ENCODE measurements around the gene EXOC3L2. TPM values are rescaled to one million over a fixed set of nuclear protein-coding genes. Genes with fewer than 3 reads are reported as not detected.

The EXOC3L2 gene
- total RNA-seq, 5 donors from 2014 or later (not counting 1 experiment from before 2014, with no cell fraction given): not detected

DNA sequence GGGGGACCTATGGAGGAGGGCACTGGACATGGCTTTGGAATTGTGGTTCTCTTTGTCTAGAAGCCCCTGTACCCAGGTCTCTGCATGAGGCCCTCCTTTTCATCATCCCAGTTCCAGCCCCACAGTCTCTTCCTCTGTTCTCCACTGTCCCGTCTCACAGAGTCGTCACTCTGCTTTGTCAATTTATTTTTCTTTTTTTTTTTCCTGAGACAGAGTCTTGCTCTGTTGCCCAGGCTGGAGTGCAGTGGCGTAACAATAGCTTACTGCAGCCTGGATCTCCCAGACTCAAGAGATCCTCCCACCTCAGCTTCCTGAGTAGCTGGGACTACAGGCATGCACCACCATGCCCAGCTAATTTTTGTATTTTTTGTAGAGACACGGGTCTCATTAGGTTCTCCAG, 619 bp upstream of the EXOC3L2 start:
- Histone ChIP-seq H3K9me3 (no peaks in the 10 kb centered on the region), H3K27me3 (replicated peaks in 1 of 2; ENCODE audit: control insufficient read depth in 2 of 2, extremely low read depth in 1 of 2, insufficient read depth in 2 of 2, low read length in 1 of 2) (peaks cover 0 to 32% of the 10 kb centered on the region in 2 experiments), H3K4me3 (ENCODE audit: control insufficient read depth in 1 of 2, extremely low read depth in 1 of 2, low read length in 1 of 2) (no peak overlapping the region), H3K36me3 (ENCODE audit: control insufficient read depth in 2 of 2, extremely low read depth in 1 of 2, insufficient read depth in 1 of 2, low read length in 1 of 2) (no peaks in the 10 kb centered on the region), H3K27ac (ENCODE audit: low read length) (no peak overlapping the region), H3K4me1 (ENCODE audit: control insufficient read depth in 1 of 2, extremely low read depth in 1 of 2, insufficient read depth in 2 of 2, low read length in 2 of 2) (peaks cover 3 to 17% of the 10 kb centered on the region in 2 experiments)
- H3K4me3 Mint-ChIP-seq: no peak overlapping the region
- WGBS (ENCODE audit: insufficient coverage): 85% methylated on average over 4 of the region's 4 CpGs
- ATAC-seq (replicated peaks in 1 of 4) (no peak), DNase-seq (no peak)
- H3K27ac Mint-ChIP-seq: no peak overlapping the region
- peaks cover 16 to 18% of the 10 kb centered on the region in 2 donors for H3K27me3 Mint-ChIP-seq
- ChIA-PET POLR2A (interaction anchor here in 1 of 2 donors (0.6 kb wide), 1 partner anchor 17 kb away, joined by 6 read pairs; no protein-coding TSS in a partner anchor), CTCF (interaction anchor here in 1 of 2 donors (0.6 kb wide), 1 partner anchor 482 kb away, joined by 7 read pairs; no protein-coding TSS in a partner anchor)
- no peaks in the 10 kb centered on the region for H3K36me3 Mint-ChIP-seq
- peaks cover 5 to 9% (median 8%) of the 10 kb centered on the region in 3 donors for H3K4me1 Mint-ChIP-seq
- H3K9me3 Mint-ChIP-seq: no peaks in the 10 kb centered on the region

DNA sequence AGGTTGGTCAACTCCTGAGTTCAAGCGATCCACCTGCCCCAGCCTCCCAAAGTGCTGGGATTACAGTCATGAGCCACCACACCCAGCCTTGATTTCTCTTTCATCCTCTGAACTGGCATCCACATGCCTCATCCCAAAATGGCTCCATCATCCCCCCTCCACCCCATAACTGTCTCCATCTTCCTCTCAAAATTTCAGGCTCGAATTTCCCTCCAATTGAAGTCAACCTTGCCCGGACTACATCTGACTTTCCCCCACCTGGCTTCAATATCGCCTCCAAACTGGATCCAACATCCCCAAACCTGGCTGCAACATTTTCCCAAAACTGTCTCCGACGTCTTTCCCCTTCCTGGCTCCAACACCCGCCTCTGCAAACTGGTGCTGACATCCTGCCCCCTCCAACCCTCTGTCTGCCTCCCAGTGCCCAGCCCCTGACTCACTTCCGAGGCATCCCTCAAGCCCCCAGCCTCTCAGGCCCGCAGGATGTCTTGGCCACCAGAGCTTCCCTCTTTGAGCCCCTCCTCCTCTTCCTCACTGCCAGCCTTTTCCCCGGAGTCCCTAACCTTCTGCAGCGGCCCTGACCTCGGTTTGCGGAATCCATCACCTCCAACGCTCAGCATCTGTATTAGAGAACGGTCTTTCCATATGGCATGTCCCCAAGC, 943 bp downstream of the EXOC3L2 start:
- CTCF ChIA-PET: interaction anchor here in 1 of 2 donors (0.6 kb wide), 1 partner anchor 97 kb away, joined by 3 read pairs; no protein-coding TSS in a partner anchor
- WGBS (ENCODE audit: insufficient coverage): 53% methylated on average over 13 of the region's 15 CpGs
- Mint-ChIP-seq H3K9me3 (no peaks in the 10 kb centered on the region), H3K27ac (no peak overlapping the region), H3K4me3 (no peak overlapping the region), H3K27me3 (peaks cover 16 to 20% of the 10 kb centered on the region in 2 donors), H3K4me1 (peaks cover 0 to 6% (median 5%) of the 10 kb centered on the region in 3 donors), H3K36me3 (no peaks in the 10 kb centered on the region)
- Histone ChIP-seq H3K9me3 (no peaks in the 10 kb centered on the region), H3K27ac (ENCODE audit: low read length) (no peak overlapping the region), H3K36me3 (ENCODE audit: control insufficient read depth in 2 of 2, extremely low read depth in 1 of 2, insufficient read depth in 1 of 2, low read length in 1 of 2) (no peaks in the 10 kb centered on the region), H3K4me3 (ENCODE audit: control insufficient read depth in 1 of 2, extremely low read depth in 1 of 2, low read length in 1 of 2) (no peak overlapping the region), H3K4me1 (ENCODE audit: control insufficient read depth in 1 of 2, extremely low read depth in 1 of 2, insufficient read depth in 2 of 2, low read length in 2 of 2) (peaks cover 0 to 9% of the 10 kb centered on the region in 2 experiments), H3K27me3 (replicated peaks in 1 of 2; ENCODE audit: control insufficient read depth in 2 of 2, extremely low read depth in 1 of 2, insufficient read depth in 2 of 2, low read length in 1 of 2) (peaks cover 0 to 33% of the 10 kb centered on the region in 2 experiments)
- no peak for DNase-seq
- no peak for ATAC-seq (replicated peaks in 1 of 4)
- POLR2A ChIA-PET: no interaction called here

DNA sequence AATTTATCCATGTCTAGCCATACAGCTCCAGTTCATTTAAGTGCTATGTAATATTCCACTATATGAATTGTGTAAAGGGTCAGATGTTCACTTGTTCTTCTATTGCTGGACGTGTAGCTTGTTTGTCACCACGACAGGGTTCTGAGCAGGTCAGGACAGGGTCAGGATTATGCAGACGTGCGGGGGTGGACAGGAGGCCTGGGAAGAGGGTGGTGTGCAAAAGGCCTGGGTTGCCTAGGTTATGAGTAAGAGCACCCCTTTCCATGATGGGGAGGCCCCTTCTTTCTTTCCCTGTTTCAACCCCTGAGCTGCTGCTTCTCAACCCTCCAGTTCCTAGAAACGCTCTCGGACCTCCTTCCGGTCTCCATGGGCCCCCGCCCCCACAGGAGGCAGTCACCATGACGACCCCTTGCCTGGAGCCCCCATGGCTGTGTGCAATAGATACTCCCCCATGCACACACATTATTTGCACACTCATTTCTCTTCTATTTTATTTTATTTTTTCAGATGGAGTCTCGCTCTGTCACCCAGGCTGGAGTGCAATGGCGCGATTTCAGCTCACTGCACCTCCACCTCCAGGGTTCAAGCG, 2.0 kb downstream of the EXOC3L2 start:
- CTCF ChIA-PET: no interaction called here

DNA sequence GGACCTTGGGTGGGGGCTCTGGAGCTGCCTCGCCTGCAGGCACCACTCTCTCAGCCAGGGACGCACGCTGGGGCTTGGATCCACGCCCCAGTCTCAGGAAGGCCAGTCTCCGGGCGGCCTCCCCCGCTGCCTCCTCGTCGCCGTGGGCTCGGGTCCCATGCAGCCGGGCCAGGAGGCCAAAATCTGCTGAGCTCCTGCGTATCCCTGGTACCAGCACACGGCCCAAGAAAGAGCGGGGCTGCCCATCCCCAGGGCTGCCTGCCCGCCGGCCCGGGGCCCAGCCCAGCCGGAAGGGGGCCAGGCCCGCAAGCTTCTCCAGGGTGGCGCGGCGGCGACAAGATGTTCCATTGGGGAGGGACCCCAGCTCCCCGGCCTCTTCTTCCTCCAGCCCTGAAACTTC, 6.7 kb downstream of the EXOC3L2 start:
- Histone ChIP-seq H3K4me3 (ENCODE audit: control insufficient read depth in 1 of 2, extremely low read depth in 1 of 2, low read length in 1 of 2) (no peak overlapping the region), H3K36me3 (ENCODE audit: control insufficient read depth in 2 of 2, extremely low read depth in 1 of 2, insufficient read depth in 1 of 2, low read length in 1 of 2) (no peaks in the 10 kb centered on the region), H3K4me1 (ENCODE audit: control insufficient read depth in 1 of 2, extremely low read depth in 1 of 2, insufficient read depth in 2 of 2, low read length in 2 of 2) (peaks cover 0 to 8% of the 10 kb centered on the region in 2 experiments), H3K27ac (ENCODE audit: low read length) (no peak overlapping the region), H3K9me3 (no peaks in the 10 kb centered on the region), H3K27me3 (replicated peaks in 1 of 2; ENCODE audit: control insufficient read depth in 2 of 2, extremely low read depth in 1 of 2, insufficient read depth in 2 of 2, low read length in 1 of 2) (peaks cover 3 to 26% of the 10 kb centered on the region in 2 experiments)
- DNase-seq: no peak
- Mint-ChIP-seq H3K27me3 (peaks cover 37 to 40% of the 10 kb centered on the region in 2 donors), H3K27ac (no peak overlapping the region), H3K36me3 (no peaks in the 10 kb centered on the region), H3K4me1 (peaks cover 4 to 9% (median 8%) of the 10 kb centered on the region in 3 donors), H3K4me3 (no peak overlapping the region), H3K9me3 (no peaks in the 10 kb centered on the region)
- CTCF ChIA-PET: no interaction called here
- WGBS (ENCODE audit: insufficient coverage): 92% methylated on average over 20 of the region's 25 CpGs
- POLR2A ChIA-PET: no interaction called here
- ATAC-seq (replicated peaks in 1 of 4): no peak

More for the DNA sequence above, 2.0 kb downstream of the EXOC3L2 start:
- H3K4me1 Mint-ChIP-seq: peaks cover 0 to 2% (median 1%) of the 10 kb centered on the region in 3 donors
- no peak overlapping the region for H3K27ac Mint-ChIP-seq
- H3K9me3 ChIP-seq: no peaks in the 10 kb centered on the region
- DNase-seq: no peak
- POLR2A ChIA-PET: no interaction called here
- H3K27me3 ChIP-seq (replicated peaks in 1 of 2; ENCODE audit: control insufficient read depth in 2 of 2, extremely low read depth in 1 of 2, insufficient read depth in 2 of 2, low read length in 1 of 2): peaks cover 0 to 32% of the 10 kb centered on the region in 2 experiments
- H3K36me3 Mint-ChIP-seq: no peaks in the 10 kb centered on the region
- H3K4me1 ChIP-seq (ENCODE audit: control insufficient read depth in 1 of 2, extremely low read depth in 1 of 2, insufficient read depth in 2 of 2, low read length in 2 of 2): peaks cover 0 to under 1% of the 10 kb centered on the region in 2 experiments
- no peaks in the 10 kb centered on the region for H3K36me3 ChIP-seq (ENCODE audit: control insufficient read depth in 2 of 2, extremely low read depth in 1 of 2, insufficient read depth in 1 of 2, low read length in 1 of 2)
- no peak for ATAC-seq (replicated peaks in 1 of 4)
- WGBS (ENCODE audit: insufficient coverage): 85% methylated on average over 7 of the region's 13 CpGs
- no peaks in the 10 kb centered on the region for H3K9me3 Mint-ChIP-seq
- H3K27me3 Mint-ChIP-seq: peaks cover 17 to 21% of the 10 kb centered on the region in 2 donors
- H3K27ac ChIP-seq (ENCODE audit: low read length): no peak overlapping the region
- no peak overlapping the region for H3K4me3 ChIP-seq (ENCODE audit: control insufficient read depth in 1 of 2, extremely low read depth in 1 of 2, low read length in 1 of 2)
- H3K4me3 Mint-ChIP-seq: no peak overlapping the region

DNA sequence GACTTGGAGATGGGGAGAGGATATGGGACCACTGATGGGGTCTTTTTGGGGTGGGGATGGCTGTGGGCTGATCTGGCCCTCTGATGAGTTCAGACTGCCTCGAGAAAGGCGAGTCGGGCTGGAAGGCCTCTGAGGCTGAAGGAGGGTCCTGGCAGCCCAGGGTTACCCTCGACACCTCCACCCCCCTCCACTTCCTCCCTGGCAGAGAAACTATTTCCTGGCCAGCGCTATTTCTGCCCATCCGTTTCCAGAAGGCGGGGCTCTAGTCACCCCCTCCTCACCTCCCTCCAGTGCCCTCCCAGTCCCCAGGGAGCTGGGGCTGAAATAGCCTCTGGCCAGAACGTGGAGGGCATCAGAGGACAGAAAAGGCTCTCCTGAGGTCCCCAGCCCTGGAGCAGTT, 9.7 kb downstream of the EXOC3L2 start:
- Mint-ChIP-seq H3K4me1 (peaks cover 4 to 9% (median 8%) of the 10 kb centered on the region in 3 donors), H3K27me3 (peaks cover 43 to 49% of the 10 kb centered on the region in 2 donors), H3K27ac (no peak overlapping the region), H3K36me3 (no peaks in the 10 kb centered on the region), H3K9me3 (no peaks in the 10 kb centered on the region), H3K4me3 (no peak overlapping the region)
- H3K27ac ChIP-seq (ENCODE audit: low read length): no peak overlapping the region
- no peak overlapping the region for H3K4me3 ChIP-seq (ENCODE audit: control insufficient read depth in 1 of 2, extremely low read depth in 1 of 2, low read length in 1 of 2)
- H3K36me3 ChIP-seq (ENCODE audit: control insufficient read depth in 2 of 2, extremely low read depth in 1 of 2, insufficient read depth in 1 of 2, low read length in 1 of 2): no peaks in the 10 kb centered on the region
- peaks cover 3 to 29% of the 10 kb centered on the region in 2 experiments for H3K27me3 ChIP-seq (replicated peaks in 1 of 2; ENCODE audit: control insufficient read depth in 2 of 2, extremely low read depth in 1 of 2, insufficient read depth in 2 of 2, low read length in 1 of 2)
- ATAC-seq (replicated peaks in 1 of 4): no peak
- peaks cover 0 to 8% of the 10 kb centered on the region in 2 experiments for H3K4me1 ChIP-seq (ENCODE audit: control insufficient read depth in 1 of 2, extremely low read depth in 1 of 2, insufficient read depth in 2 of 2, low read length in 2 of 2)
- WGBS (ENCODE audit: insufficient coverage): 5% methylated on average over 3 of the region's 8 CpGs
- POLR2A ChIA-PET: no interaction called here
- H3K9me3 ChIP-seq: no peaks in the 10 kb centered on the region
- CTCF ChIA-PET: no interaction called here
- no peak for DNase-seq

DNA sequence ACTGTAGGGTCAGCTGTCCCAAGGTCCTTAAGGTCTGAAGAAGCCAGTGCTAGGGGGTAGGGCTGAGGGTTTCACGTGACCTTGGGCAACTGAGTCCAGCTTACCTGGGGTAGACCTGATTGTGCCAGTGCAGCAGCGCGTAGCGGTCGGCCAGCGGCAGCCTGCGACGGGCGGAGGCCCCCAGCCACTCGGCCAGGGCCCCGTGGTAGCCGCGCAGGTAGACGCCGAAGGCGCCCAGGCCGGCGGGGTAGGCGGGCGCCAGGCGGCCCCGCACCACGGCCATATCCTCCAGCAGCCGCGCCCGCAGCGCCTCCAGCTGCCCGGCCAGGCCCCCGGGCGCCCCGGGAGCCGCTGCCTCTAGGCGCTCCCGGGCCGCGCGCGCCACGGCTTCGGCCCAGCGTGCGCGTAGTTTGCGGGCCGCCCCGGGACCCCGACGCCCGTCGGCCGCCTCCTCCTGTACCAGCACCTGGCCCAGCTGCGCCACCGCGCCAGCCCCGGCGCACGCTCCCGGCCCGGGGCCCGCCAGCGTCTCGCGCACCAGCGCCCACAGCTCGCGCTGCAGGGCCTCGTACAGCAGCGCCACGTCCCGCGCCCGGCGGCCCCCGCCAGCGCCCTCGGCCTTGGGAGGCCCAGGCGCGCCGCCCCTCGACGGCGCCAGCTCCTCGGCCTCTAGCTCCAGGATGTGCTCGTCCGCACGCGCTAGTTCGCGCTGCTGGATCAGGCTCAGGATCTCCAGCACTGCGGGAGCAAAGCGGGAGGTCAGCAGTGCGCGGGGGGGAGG, 10.9 kb downstream of the EXOC3L2 start:
- ATAC-seq (replicated peaks in 1 of 4): no peak
- peaks cover 43 to 48% of the 10 kb centered on the region in 2 donors for H3K27me3 Mint-ChIP-seq

More for the DNA sequence above, 10.9 kb downstream of the EXOC3L2 start:
- ChIA-PET CTCF (no interaction called here), POLR2A (no interaction called here)
- no peak for DNase-seq
- Mint-ChIP-seq H3K4me3 (no peak overlapping the region), H3K4me1 (peaks cover 4 to 9% (median 8%) of the 10 kb centered on the region in 3 donors), H3K27ac (peak overlapping the region in 1 of 2 donors; percentile 41), H3K9me3 (no peaks in the 10 kb centered on the region), H3K36me3 (no peaks in the 10 kb centered on the region)
- WGBS (ENCODE audit: insufficient coverage): 63% methylated on average over 89 of the region's 93 CpGs
- Histone ChIP-seq H3K27ac (ENCODE audit: low read length) (no peak overlapping the region), H3K27me3 (replicated peaks in 1 of 2; ENCODE audit: control insufficient read depth in 2 of 2, extremely low read depth in 1 of 2, insufficient read depth in 2 of 2, low read length in 1 of 2) (peaks cover 3 to 31% of the 10 kb centered on the region in 2 experiments), H3K4me3 (ENCODE audit: control insufficient read depth in 1 of 2, extremely low read depth in 1 of 2, low read length in 1 of 2) (no peak overlapping the region), H3K4me1 (ENCODE audit: control insufficient read depth in 1 of 2, extremely low read depth in 1 of 2, insufficient read depth in 2 of 2, low read length in 2 of 2) (peaks cover 0 to 8% of the 10 kb centered on the region in 2 experiments), H3K9me3 (no peaks in the 10 kb centered on the region), H3K36me3 (ENCODE audit: control insufficient read depth in 2 of 2, extremely low read depth in 1 of 2, insufficient read depth in 1 of 2, low read length in 1 of 2) (no peaks in the 10 kb centered on the region)

All from T-cell (primary cell).